ENCODE data around the gene MCTP2.

The MCTP2 gene

DNA sequence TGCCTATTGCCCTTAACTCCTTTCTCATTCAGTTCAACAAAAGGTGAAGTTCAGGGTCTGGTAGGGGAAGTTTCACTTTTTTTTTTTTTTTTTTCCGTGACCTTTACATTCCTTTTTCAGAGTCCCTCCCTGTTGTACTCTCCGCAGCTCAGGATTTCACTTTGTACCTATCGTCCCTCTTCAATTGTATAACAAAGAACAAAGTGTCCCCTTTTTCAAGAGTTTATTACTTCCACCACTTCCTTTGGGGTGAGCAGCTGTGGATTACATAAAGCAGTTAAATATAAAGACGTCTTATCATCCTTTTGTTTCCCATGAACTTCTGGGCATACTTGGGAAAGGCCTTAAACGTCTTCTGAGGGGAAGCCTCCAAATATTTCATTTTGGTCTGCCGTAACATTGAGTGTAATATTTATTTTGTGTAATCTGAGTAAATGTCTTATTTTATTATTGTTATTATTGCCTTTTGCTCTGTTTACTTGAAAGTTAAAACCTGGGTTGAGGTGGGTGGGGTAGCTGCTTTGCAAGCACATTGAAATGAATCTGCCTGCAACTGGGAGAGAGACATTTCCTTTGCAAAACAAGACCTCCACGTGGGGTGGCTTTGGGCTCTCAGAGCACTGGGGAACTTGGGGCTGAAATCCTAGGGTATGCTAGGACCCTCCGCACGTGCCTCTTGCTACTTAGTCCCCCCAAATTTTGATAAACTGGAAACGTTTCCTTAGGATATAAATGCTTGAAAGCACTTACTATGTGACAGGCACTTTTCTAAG lies 169.4 kb downstream of the MCTP2 start:
- no peak for DNase-seq

DNA sequence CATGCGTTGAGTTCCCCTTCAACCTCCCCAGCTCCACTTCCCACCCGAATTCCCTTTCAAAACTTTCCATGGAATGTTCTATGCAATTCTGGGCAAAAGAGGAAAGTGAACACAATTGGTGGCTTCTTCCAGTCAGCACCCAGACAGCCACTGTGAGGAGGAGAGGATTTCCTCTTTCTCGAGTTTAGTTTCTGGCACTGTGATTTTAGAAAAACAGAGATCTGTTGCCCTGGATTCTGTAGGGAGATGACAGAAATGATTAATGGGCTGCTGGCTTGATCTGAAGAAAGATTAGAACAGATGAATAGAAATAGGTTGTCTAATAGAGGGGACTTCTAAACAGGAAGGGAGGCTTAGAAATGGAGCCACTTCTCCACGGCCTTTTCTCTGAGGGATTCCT lies 172.0 kb downstream of the MCTP2 start:
- DNase-seq, result no peak

DNA sequence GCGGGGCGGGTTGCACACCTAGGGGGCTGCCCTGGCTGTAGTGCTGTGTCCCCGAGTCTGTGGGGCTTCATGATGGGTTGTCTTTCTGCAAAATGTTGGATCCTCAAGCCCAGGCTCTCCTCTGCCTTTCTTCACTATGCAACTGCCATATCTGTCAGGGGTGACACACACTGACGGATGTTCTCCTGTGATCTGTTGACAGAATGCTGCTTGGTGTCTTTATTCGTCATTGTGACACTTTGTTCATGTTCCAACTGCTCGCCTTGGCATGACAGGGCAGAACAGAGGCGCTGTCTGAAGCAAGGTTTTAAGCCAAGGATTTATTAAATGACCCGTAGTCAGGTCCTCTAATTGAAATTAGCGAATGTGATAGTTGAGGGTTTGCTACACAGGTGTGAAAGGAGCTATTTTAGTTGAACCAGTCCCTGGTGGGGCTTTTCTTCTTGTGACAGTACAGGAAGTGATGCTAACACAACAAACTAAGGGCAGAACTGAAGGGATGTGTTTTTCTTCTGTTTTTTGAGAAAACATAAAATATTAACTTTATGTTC lies 173.4 kb downstream of the MCTP2 start:
- DNase-seq, result no peak

DNA sequence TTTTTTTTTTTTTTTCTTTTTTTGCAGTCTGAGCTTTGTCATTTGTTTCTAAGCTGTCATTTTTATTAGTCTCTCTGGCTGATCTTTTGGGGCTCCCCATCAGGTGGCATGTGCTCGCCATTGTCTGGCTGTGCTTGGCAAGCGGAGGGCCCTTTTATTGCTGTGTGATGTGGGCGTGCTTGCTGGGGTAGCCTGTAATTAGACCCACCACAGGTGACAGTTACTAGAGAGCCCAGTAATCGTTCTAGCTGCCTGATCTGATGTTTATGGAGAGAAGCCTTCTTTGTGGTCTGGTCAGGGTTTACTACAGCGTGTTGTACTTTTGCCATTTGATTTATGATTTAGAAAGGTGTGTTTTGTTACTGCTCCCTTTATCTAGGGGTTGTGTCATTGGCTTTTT lies 179.9 kb downstream of the MCTP2 start:
- no peak for DNase-seq

DNA sequence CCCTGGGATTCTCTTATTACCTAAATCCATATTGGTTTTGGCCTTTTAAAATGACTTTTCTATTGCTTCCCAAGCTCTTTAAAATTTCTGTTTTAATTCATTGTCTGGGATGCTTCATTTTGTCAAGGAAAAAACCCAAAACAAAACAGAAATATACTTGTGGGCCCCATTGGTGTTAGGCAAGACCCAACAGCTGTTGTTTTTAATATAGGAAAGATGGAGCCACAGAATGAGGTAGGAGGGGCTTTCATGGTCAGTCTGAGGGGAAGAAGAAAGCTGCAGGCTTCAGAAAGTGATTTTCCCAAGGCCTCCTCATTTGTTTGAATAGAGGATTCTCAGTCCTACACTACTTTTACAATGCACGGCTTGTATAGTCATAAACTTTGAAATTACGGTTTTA lies 180.5 kb downstream of the MCTP2 start:
- no peak for DNase-seq

DNA sequence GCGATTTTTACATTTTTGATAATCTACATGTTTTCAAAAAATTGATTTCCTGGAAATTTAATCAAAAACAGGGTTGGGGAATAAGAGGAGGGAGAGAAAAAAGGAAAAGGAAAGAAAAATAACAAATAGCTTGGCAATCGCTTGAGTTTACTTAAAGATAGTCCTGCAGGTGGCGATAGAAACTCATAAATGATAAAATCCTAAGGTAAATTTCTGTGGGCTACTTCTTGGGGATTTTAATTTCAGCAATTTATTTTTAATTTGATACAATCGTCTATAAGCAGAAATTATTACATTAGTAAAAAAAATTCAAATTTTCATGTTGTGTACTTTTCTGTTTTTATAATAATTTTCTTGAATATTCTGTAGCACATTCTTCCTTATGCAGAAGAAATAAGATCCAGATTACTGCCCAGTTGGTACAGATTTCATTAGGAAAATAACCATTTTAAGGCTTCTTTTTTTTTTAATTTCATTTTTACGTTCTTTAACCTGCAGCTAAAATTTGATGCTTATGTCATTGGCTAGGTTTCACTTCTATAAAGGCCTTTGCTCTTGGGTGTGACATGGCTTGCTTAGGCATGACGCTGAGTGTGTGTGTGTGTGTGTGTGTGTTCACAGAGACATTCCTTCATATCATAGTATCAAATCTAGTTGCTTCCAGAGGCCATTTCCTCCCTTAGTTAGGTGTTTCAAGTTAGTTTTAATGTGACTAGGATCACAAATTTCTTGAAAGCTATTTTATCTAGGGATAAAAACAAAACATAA lies 181.8 kb downstream of the MCTP2 start:
- peak; percentile 24 for DNase-seq

DNA sequence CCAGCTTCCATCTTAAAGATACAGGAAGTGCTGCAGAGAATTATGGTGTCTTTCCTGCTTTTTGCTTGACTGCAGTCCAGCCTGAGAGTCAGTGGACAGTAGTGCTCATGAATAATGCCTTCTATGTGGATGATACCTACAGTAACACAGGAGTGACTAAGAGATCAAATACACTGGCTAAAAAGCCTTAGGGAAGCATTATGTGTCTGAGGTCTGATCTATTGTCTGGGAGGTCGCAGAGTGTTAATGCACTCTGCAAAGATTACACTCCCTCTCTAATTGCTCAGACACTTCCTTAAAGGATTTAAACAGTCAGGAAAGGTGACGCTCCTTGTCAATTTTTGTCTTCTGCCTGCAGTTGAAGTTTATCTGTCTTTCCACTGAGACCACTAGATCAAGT lies 183.6 kb downstream of the MCTP2 start:
- DNase-seq, result no peak

DNA sequence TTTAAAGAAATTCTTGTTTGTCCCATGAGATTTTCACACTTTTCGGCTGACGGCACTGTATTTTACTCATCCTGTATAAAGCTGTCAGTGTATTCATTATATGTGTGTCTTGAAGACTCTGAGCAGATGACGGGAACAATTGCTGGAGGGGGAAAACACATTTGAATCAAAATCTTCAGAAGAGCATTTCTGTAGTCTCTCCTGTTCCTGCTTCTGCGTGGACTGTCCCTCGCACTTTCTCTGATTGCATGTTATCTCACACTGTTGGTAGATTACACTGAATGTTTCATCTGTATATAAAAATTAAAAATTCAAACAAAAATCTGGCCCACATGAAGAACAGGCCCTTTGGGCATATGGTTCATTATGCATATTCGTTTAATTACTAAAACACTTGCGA lies 184.9 kb downstream of the MCTP2 start:
- no peak for DNase-seq

DNA sequence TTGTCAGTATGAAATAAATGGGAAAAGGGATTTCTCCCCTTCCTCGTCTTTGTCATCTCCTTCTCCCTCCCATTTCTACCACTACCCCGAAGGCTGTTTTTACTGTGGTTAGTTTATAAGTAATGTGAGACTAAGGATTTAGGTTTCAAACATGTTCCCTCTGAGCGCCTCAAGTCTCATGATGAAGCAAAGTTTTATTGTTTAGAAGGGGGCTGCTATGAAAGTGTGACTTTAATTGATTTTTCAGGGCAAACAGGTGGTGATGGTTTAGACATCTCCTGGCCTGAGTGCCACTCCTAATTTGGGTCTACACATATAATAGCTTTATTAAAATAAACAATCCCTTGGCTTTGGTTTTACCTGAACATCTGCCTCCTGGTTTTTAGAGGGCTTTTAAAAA lies 185.5 kb downstream of the MCTP2 start:
- no peak for DNase-seq

DNA sequence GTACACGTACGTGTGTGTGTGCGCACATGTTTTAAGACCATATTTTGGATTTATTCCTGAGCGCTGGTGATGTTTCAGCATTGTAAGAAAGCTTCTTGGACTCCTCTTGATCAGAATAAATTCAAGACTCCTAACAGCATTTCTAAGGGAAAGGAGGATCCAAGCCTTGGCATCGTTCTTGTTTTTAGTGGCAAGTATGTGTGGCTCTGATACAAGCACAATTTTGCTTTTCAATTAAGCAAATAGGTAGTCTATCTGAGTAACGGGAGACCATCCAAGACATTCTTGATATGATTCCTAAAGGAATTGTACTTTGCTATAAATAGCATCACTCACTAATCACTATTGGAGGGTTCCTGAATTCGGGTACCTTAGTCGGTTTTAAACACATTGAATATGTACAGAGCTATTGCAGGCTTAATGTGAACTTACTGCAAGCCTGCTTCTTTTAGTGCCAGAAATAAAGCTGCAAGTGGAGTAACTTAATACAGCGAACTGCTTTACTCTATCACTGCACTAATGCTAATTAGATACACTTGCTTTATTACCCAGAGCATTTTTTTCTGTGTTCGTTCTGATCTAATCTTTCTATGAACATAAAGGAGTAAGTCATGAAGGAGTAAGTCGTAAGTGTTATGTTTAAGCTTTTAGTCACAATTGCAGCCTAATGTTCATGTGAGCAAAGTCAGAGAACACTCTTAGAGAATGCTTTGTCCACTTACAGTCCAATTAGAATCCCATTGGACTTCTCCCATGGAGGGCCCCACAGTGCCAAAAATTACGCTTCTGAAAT lies 186.3 kb downstream of the MCTP2 start:
- no peak for DNase-seq

DNA sequence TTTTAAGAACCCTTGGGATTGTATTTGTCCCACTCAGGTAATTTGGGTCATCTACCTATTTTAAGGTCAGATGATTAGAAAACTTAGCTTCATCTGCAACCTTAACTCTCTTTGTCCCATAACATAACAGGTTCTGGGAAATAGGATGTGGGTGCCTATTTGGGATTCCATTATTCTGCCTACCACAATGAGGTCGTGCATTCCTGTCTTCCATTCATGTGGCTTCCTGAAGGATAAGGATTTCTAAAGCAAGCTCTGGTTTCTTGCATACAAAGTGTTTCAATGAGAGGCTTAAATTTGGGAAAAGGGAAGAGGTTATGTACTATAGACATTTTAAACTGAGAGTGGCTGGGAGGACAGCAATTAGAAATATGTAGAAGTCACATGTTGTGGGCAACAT lies 190.3 kb downstream of the MCTP2 start:
- DNase-seq, result no peak

DNA sequence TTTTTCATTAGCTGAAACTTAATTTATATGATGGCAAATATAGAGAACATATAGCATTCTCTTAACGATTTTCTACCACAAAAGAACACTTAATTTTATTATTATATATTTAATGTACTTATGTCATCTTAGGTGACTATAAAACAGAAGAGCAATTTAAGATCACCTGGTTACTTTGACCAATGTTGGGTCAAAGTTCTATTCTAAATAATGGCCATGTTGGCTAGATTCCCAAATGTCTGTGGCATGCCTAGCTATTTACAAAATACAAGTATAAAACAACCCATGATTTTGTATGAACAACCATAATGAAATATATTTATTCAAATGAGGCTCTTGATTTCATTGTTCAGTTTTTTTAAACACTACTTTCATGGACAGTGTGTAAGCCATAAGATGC lies 200.9 kb downstream of the MCTP2 start:
- no peak for DNase-seq

DNA sequence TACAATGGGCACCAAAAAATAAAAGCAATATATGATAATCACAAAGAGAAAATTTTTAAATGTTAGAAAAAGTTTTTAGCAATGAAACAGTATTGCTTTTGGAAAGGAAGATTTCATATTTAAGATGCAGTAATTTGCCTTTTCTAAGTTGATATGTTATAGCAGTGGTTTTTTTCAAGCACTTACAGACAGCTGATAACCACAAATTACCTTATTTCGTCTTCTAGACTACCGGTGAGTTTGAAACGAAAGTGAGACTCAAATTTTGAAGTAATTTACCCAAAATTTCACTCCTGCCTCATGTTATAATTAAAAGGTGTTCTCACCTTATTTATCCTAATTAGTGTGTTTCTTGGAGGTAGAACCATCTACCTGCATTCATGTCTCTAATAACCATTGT lies 207.8 kb downstream of the MCTP2 start:
- no peak for DNase-seq

DNA sequence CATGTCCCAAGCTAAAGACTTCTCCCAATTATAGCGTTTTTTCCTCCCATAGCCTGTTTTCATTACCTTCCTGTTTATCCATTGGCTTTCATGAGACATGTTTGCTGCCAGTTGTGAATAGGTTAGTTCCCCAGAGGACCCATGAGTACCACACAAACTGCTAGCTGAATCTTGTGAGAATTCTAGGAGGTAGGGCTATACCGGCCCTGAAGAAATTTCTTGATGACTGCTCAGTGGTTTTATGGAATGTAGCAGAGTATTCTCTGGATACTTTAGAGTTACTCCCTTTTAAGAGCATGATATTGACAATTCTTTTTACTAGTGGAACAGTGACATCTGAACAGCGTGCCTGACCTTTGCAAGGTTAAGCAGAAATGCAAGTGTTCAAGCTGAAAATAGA lies 210.4 kb downstream of the MCTP2 start:
- DNase-seq, result peak; percentile 29

DNA sequence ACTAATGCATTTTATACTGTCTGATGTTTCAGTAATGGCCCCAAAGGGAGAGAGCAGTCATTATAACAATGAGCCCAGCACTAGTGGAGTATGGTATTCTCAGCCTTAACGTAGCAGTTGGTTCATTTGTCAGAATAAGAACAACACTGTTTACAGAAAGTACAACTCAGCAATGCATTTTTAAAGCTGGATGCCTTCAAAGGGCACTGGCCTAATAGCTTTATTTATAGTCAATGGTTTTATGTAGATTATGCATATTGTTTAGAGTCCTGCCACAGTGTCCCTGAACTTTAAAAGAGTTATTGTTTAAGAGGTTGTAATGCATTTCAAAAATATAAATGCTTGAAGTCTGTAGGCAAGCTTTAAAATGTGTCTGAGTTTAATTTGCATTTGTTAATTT lies 211.1 kb downstream of the MCTP2 start:
- DNase-seq, result no peak

DNA sequence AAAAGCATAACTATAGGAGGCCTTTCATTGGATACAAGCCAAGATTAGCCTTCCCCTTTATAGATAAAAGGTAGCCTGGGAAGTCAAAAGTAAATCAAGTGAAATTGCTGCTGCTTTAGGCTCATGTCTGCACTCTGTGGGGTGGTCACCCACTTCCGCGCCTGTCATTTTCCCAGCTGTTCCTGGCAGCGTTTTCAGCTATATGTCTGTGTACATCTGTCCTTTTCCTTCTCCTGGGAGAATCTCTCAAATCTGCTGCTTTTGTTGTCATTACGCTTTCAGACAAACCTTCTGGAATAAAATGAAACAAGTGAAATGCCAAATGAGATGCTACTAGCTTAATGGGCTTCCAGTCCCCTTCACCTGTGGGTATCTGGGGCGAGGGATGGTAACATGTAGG lies 211.8 kb downstream of the MCTP2 start:
- peak; percentile 9 for DNase-seq

DNA sequence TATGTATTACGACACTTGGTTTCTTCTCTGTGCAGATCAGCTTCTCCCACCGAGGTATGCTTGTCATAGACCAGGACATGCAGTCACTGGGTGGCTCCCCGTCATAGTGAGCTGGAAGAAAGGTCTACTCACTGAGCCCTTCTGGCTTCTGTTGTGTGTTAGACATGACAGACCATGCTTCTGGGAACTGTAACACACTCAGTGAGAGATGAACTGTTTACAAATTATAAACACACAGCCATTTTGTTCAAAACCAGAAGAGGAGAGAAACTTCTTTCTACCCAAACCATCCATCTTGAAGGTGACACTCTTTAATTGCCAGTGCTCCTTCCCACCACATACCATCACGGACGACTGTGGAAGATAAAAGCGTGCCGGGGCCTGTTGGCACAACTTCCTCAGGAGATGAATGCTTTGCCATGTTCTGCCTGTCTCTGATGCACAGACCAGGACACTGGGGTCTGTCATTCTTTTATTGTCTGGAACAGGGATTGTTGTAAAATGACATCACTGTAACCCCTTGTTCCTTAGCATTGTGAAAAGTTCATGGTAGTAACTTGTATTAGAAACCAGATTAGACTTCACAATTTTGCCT lies 214.3 kb downstream of the MCTP2 start:
- DNase-seq, result no peak

DNA sequence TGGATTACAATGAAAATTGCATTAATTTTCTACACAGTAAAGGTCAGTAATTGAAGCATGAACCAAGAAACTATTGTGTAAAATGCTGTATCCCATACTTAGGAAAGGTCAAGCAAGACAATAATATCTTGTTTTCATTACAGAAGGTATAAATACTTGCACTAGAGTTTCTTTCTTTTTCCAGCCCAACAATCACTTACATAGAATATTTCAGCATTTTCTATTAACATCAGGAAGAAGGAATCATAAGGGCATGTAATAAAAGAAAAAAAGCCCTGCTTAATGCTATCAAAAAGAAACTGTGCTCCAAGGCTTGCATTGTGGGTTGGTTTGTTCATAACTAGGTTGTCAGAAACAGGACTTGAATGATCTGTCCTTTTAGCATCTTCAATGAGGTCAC lies 215.1 kb downstream of the MCTP2 start:
- no peak for DNase-seq

DNA sequence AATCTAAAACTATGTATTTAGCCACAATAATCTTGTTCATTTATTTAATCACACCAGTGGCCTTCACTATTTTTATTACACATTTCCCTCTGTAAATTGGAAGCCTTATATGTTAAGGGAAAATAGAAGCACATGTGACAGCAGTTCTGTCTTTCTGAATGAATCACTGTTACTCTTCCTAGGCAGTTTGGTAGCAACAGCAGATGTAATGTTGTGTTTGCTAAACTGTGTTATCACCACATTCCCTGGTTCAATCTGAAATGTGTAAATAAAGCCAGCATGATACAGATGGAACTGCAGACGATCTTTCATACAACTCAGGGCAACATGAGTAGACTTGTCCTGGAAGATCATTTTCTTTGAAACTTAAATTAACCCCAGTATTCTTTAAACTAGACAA lies 220.1 kb downstream of the MCTP2 start:
- DNase-seq, result no peak

DNA sequence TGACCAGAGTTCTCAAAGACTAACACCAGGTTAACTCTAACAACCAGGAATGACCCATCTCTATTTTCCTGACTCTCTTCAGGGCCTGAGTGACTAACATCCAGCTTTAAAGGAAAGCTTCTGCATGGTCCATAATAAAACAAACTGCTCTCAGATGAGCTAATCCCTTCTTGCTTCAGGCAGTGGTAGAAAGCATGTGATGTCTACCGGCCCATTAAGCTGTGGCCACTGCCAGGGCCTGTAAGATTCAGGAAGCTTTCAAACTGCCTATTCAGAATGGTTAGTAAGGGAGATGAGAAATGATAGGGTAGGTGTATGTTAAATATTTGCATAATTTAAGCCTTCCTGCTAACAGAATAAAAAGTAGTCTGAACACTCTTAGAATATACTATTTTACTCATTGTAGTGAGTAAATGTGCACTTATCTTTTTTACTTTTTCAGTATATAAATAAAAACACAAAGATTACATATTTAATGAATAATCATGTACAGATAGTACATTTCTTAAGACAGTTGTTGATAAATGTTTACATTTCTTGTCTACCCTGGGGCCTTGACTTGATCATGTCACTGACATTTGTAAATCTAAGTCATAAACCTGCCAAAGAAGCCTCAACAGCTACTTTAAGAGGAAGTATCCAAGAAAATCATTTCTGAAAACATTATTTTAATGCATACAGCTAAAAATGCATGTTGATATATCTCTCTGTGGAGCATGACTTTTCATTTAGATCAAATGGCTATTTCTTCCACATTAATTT lies 222.0 kb downstream of the MCTP2 start:
- no peak for DNase-seq

DNA sequence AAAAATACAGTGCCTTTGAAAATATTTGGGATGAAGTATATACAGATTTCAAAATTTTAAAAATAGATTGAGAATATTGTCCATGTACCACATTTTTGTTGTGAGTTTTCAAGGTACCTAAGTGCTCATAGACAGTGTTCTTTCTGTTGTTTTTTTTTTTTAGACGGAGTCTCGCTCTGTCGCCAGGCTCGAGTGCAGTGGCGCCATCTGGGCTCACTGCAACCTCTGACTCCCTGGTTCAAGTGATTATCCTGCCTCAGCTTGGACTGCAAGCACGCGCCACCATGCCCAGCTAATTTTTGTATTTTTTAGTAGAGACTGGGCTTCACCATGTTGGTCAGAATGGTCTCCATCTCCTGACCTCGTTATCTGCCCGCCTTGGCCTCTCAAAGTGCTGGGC lies 223.9 kb downstream of the MCTP2 start:
- no peak for DNase-seq

DNA sequence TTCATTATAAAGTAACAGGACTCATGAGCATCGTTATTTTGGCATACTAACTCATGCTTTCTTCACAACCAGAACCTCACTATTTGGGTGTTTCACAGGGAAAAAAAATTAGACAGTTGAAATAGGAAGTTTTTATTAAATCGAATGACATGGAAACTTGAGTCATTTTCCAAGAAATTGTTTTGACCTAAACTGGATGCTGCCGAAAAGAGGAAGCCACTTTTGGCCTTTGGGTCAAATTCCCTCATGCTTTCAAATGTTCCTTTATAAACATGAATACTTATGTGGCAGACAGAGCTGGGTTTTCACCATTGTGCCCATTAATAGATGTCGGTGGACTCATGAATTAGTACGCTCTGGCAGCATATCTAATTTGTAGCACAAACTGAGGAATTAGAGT lies 224.9 kb downstream of the MCTP2 start:
- DNase-seq, result no peak
